ENCODE measurements around the gene GAPT.

GAPT gene

DNA sequence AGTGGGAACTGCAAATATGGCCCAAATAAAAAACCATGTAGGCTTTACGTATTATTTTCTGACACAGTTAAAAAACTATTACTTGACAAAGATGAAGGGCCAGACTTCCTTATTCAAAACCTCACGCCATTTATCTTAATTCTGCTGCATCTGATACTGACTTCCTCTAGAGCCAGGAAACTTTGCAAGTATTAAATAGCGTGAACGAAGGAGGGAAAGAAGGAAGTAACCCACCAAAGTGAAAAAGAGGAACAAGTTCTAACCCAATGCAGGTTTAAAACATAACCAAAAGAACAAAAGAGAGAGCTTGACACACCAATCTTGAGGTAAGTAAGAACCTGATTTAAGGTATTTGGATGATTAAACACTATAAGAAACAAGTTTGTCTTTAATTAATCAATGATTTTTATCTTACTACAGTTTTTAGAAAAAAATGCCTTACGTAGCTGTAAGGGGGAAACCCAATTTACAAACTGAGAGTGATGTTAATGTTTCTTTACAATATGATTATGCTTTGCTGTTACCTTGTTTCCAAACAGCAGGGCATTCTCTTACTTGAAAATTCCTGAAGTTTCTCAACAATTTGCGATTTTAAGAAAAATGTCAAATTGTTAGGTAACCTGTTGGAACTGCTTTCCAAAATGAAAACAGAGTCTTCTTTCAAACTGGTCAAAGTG is at the start of gene GAPT:
TSS of gene GAPT (plus strand) at position 220 of the 677 bp plus-strand sequence. CDS start 3,102 bp downstream, outside the sequence.
- no peak for DNase-seq (ENCODE audit: extremely low read depth in 1 of 2, low read depth in 1 of 2)

DNA sequence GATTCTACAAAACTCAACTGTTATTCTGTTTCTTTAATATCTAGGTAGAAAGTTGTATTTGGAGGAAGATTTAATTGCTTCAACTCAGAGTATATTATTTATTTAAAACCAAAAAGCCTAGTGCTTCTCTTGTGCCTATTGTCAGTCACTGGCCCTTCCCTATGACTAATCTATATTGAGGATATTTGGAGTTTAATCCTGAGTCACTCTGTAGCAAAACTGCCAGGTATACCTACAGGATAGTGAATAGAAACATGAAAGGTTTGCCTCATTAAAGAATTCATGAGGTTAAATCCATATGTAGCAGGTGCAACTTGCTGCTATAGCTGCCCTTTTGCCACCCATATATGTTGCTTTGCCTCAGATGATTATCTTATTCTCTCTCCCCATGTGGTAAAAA is 46.4 kb upstream of the GAPT start:
- no peak for DNase-seq (ENCODE audit: extremely low read depth in 1 of 2, low read depth in 1 of 2)

DNA sequence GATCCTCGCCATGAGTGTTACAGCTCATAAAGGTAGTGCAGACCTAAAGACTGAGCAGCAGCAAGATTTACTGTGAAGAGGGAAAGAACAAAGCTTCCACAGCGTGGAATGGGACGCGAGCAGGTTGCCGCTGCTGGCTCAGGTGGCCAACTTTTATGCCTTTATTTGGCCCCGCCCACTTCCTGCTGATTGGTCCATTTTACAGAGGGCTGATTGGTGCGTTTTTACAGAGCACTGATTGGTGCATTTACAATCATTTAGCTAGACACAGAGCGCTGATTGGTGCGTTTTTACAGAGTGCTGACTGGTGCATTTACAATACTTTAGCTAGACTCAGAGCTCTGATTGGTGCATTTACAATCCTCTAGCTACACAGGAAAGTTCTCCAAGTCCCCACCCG is 45.2 kb upstream of the GAPT start:
- DNase-seq (ENCODE audit: extremely low read depth in 1 of 2, low read depth in 1 of 2) = no peak

DNA sequence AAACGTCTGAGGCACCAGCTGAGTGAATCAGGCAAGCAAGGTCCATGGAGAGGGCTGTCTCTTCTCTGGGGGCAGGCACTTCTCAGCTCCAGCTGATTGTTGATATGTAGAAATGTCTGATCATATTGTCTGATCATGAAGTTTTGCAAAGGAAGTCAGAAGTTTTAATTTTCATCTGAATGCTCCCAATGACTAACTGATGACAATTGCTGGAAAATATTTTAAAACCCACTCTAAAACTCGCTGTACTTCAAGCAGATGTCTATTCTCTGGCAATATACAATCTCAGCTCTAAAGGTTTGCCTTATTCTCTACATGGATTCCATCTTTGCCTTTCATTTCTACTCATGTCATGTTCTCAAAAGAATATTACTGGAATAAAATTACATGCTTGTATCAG is 44.0 kb upstream of the GAPT start:
- DNase-seq (ENCODE audit: extremely low read depth in 1 of 2, low read depth in 1 of 2) = no peak

DNA sequence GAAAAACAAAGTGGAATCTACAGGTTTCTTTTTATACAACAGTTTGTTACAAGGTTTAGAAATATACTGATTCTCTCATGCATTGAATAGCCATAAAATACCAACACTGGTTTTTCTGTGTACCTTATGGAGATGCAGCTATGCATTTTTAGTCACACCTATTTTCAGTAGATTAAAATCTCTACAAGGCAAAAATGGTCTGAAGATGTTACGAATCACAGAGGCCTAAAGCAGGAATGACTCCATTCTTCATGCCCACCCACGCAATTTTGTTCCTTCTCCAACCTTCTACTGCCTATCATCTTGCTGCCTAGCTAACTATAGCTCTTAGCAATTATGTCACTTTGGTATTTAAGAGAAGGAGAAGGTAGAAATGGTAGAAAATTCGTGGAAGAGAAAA is 41.2 kb upstream of the GAPT start:
- DNase-seq (ENCODE audit: extremely low read depth in 1 of 2, low read depth in 1 of 2) = no peak

DNA sequence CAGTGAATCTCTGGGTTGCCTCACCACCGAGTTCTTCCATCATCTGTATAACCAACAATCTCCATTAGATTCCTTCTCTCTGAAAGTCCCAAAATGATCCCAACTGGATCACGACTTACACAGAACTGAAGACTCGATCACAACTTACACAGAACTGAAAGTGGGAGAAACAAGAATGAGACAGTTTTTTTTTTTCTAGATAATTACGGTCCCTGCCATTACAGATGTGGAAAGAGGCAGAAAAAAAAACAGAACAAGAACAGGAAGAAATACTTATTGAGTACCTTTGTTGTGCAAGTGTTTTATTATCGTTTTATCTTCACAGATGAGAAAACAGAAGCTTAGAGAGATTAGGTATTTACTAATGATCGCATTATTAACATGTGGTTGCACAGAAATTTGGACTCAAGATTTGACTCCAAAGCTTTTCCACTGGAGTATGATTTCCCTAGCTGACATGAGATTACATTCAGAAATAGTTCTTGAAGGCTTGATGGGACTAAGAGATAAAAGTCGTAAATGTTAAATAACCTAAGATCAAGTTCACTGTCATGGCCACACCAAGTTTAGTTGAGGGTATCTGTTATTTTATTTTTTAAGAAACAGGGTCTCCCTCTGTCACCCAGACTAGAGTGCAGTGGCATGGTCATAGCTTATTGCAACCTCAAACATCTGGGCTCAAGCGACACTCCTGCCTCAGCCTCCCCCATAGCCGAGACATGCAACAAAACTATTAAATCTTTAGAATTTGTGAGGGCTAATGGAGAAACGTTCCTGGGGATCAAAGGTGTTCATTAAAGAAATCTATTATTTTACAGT is 40.2 kb upstream of the GAPT start:
- no peak for DNase-seq (ENCODE audit: extremely low read depth in 1 of 2, low read depth in 1 of 2)

DNA sequence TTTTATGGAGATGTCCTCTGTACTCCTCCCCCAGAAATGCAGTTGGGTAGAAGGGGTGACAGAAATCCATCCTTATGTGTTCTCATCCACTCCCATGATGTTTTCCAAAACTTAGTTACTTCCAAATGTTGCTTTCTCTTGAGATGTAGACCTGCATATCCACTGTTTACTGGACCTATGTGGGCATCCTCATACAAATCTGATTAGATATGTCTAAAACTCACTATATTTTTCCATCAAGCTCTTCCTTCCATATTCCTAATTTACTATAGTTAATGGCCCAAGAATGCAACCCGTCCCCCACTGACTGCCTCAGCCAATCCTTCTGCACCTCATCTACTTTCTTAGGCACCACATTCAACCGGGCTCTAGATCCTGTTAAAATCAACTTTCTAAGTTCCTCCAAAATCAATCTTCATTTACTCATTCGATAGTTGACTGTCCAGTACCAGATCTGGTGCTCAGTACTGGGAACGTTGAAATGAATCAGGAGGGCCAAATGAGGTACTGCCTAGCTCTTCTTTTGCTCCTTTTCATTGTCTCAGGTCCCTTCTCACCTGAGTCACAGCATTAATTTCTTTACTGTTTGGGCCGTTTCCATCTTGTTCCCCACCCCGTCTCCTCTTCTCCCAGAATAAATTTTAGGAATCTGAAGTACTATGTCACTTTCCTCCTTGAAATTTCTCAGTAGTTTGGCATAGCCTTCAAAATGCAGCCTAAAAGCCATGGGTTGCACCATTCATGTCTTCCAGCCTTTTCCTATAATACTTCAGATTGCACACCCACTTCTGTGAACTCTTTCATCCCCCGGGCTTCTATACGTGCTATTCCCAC is 39.3 kb upstream of the GAPT start:
- no peak for DNase-seq (ENCODE audit: extremely low read depth in 1 of 2, low read depth in 1 of 2)

DNA sequence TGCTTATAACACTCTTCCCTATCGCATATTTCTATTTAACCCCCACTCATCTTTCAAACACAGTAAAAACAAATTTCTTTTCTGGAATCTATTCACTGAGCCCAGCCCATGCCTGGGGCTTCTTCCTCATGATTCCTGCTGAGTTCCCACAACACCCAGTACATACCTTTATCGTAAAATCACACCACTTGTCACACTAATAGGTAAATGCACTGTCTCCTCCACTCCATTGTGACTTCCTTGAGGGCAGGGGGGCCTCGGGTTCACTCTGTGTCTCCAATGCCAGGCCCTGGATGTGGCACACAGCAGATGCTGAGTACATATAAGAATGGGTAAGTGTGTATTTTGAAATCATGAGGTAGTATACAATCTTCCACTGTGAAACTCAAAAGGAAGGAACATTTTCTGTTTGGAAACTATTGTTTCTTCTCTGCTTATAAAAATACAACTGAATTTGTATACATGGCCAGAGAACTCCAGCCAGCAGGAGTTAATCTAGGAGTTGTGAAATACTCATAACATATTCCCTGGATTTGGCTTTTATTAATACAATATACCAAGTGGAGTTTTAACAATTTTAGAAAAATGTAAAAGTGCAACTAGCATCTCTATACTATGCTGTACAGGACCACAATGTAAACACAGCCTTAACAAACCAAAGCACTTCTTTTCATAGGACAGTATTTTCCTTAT is 38.5 kb upstream of the GAPT start:
- no peak for DNase-seq (ENCODE audit: extremely low read depth in 1 of 2, low read depth in 1 of 2)

DNA sequence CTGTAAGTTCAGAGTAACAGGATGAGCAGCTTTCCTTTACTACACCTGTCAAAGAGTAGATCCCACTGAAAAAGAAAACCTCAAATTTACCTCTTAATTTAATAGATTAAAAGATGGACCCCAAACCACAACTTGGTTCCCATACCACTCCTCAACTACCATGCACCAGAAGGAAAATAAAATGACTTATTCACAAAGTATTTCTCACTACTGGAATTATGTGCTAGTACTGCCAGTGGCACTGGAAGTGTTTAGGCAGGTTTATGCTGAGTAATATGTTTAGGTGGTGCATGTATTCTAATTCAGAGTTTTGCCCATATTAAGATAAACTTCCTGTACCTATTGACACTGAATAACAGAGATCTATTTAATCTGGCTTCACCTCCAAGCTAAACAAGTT is 37.9 kb upstream of the GAPT start:
- no peak for DNase-seq (ENCODE audit: extremely low read depth in 1 of 2, low read depth in 1 of 2)

DNA sequence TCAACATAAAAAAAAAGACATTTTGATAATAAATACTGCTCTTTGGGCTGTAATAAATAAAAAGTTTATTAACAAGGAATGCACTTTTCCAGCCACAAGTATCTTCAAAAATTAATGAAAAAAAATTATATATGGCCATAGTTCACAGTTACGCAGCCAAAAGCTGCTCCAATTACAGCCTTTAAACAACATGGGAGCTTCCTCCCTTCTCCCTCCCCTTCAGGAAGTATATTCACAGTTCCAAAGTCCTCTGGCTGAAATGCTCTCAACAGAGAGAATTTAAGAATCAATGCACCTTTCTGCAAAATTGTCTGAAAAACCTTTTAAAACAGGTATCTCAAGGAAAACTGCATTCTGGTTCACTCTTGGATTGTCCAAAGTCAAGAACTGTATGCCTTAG is 37.2 kb upstream of the GAPT start:
- DNase-seq (ENCODE audit: extremely low read depth in 1 of 2, low read depth in 1 of 2) = no peak

DNA sequence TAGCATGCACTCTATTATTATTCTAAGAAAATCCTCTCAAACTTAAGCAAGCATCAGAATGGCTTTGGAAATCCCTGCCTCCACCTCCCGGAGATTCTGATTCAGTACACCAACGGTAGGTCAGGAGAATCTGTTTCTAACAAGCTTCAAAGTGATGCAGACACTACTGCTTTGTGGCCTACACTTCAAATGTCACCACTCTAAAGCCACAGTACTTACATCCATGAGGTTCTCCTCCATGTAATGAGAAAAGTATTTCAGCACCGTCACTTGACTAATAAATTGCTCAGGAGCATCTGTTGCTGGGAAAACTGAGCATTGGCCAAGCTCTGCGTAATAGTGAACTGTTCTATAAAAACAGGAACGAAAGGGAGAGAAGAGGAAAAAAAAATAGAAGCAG is 36.2 kb upstream of the GAPT start:
- DNase-seq (ENCODE audit: extremely low read depth in 1 of 2, low read depth in 1 of 2) = no peak

DNA sequence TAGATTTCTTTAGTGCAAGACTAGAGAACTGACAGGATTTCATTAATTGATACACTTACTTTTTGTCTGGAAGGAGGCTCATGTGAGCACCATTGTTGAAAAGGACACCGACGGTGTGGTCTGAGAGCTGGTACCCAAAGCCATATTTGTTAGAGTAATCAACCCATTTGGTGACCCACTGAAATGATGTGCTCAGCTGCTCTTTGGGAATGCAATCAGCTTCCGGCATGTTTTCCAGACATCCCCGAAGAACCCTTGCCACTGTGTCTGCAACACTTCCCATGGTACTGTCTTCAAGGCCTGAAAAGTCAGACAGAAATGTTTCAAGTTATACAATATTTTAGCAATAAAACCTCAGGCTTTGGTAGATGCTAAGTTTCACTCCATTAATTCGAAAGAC is 35.8 kb upstream of the GAPT start:
- DNase-seq (ENCODE audit: extremely low read depth in 1 of 2, low read depth in 1 of 2) = no peak

DNA sequence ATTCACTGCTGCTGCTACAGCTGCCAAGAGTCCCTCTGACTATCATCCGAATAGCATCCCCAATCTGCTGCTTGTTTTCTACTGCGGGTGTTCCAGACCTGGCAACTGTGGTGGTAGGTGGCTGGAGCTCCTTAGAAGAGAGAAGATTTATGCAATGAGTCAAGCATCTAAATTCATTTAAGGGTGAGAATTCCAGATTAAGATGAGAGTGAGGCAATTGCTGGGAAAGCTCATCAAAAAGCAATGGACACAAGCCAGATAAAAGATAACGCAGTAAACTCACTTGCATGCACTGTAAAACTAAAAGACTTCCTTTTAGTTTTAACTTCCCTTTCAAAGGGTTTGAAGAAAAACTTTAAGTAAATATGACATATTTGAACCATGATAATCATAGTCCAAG is 35.2 kb upstream of the GAPT start:
- no peak for DNase-seq (ENCODE audit: extremely low read depth in 1 of 2, low read depth in 1 of 2)

DNA sequence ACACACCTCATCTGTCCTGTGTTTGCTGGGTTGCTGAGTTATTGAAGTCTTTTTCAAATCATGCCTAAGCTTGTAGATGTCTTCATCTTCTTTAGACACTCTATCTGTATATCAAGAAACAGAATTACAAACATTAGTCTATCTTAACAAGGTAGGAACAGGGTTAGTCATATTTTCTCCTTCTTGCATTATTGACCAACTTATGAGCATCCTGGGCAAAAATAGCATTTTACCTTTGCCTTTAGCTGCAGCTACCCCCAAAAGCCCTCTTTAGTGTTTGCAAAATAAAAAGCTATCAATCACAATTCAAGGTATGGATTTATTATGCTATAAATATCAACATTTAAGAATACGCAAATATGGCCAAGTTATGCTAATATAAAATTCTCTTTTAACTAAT is 34.7 kb upstream of the GAPT start:
- DNase-seq (ENCODE audit: extremely low read depth in 1 of 2, low read depth in 1 of 2) = no peak

DNA sequence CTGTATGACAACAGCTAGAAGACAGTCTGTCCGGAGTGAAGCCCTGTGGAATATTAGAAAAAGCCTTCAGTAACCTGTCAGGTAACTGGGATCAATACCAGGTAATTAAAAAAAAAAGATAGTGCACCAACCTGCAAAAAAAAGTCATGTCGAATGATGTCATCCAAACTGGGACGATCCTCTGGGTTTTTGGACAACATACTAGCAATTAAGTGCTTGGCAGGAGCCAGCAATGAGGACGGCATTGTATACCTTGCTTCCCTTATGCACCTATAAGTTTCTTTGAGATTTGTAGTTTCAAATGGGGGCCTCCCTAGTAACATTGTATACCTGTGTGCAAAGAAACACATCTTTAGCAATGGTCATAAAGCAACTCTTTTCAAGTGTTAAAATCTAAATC is 34.2 kb upstream of the GAPT start:
- no peak for DNase-seq (ENCODE audit: extremely low read depth in 1 of 2, low read depth in 1 of 2)

DNA sequence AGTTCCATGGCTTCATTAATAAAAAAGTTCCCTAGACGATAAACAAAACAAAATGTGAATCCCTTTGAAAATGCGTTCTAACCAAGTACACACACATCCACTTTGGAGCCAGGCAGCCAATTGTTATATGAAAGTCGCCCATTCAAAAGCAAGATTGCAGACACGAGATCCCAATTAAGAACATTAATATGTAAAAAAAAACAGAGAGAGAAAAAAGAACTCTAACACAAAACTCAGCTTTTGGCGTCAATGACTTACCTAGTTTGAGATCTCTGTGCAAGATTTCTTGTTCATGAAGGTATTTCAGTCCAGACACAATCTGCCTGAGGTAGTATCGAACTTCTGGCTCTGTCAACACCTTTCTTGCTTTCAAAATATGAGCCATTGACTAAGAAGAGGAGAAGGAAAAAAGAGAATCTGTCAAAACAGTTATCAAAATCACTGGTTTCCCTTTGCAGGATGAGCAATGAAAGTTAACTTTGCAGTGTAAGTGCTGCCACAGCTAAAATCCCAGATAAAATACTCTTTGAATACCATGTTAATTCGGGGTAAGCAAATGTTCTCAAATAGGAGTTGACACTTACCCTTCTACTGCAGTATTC is 33.0 kb upstream of the GAPT start:
- DNase-seq (ENCODE audit: extremely low read depth in 1 of 2, low read depth in 1 of 2) = no peak

DNA sequence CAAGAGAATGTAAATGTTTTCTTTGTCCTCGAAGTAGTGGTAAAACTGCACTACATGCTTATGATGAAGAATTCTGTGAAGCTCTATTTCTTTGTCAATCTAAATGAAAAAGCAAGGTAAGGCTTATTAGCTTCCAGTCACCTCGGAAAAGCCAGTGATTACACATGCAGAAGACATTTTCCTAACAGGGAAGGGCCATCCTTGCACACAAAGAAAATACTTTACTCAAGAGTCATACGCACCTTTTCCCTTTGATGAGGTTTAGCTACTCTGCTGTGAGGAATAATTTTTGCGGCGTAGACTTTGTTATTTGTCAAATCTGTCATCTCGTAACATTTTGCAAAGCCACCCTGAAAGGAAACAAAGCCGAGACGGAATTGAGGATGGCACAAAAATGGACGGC is 32.5 kb upstream of the GAPT start:
- DNase-seq (ENCODE audit: extremely low read depth in 1 of 2, low read depth in 1 of 2) = no peak

DNA sequence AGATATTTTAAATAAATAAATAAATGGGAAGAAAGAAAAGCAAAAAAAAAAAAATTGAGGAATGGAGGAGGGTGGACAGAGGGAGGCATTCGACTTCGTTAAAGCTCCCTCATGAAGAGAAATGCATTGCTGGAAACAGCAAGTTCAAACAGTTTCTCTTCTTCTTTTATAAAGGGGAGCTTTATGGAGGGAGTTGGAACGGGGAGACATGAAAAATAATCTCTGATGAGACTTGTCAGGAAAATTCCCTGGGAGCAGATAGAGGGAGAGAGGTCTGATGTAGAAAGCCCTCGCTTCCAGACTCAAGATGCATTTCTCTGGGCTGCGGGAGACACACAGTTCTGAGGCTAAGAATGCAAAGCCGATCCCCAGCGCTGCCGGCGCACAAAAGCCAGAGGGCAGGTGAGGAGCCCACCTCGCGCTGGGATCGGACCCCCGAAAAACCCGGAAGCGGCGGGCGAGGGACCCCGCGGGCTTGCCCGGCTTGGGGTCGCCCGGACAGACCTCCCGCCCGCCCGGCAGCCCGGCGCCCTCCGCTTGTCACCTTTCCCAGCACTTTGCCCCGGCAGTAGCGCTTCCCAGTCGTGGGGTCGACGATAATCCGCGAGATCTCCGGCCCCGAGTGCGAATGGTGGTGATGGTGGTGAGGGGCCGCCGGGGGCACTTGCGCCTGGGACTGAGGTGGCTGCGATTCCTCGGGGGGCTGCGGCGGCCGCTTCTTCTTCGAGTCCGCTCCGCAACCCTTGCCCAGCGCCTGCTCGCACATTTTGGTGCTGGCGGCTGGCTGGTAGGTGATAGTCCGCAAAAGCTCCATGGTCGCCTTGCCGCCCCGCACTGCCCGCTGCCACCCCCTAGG is 31.9 kb upstream of the GAPT start:
- no peak for DNase-seq (ENCODE audit: extremely low read depth in 1 of 2, low read depth in 1 of 2)

DNA sequence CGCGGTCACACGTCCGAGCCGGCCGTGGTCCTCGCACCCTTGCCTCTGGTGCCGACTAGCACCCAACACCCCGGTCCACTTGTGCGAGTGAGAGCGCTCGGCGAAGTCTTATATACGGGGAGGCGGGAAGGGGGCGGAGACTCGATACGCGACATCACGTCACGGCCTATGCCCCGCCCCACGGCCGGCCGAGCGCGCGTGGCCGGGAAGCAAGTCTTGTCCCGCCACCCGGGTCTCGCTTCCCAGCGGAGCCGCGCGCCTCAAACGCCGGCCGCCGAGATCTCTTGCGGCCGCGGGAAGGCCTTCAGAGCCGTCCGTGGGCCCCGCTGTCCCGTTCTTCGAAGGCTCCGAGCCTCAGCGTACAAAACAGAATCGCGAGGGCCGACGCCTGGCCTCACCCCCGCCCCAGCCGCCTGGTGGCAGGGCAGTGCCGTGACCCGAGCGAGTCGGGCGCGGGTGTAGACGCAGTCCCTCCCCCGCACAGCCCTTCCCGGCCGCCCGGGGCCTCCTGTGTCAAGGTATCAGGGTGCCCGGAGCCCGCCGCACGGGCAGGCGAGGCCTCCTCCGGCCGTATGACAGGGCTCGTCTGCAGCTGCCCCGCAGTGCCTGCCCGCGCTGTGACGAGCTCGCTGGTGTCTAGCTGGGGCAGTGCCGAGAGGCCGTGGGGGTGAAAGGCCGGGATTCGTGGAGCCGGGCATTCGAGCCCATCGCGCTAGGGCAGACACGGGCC is 31.1 kb upstream of the GAPT start, which contains the start of gene PLK2:
TSS of gene PLK2 (minus strand) at position 85 of the 730 bp plus-strand sequence. CDS start 127 bp downstream, outside the sequence.
- DNase-seq (ENCODE audit: extremely low read depth in 1 of 2, low read depth in 1 of 2) = peak; percentile 50 to 62

Data from stimulated activated CD8-positive, alpha-beta memory T cell treated with anti-CD3 and anti-CD28 coated beads, Interleukin-7, amount 100 ng/mL, for 48 hours (primary cell).